Ishikawa (cell line): ENCODE measurements around the gene TTN.

Source experiments
- CEBPB ChIP-seq: IDR thresholded peaks from 2 replicates; pipeline ENCODE4 v1.6.1; 2012
- EGR1 ChIP-seq: IDR thresholded peaks from 2 replicates; pipeline ENCODE4 v1.6.1; 2012
- EP300 ChIP-seq: IDR thresholded peaks from 2 replicates; pipeline ENCODE4 v1.6.1; 2012; ENCODE audit warnings: borderline replicate concordance
- TCF12 ChIP-seq: IDR thresholded peaks from 2 replicates; pipeline ENCODE4 v1.6.1; 2012; ENCODE audit warnings: low read depth

DNA sequence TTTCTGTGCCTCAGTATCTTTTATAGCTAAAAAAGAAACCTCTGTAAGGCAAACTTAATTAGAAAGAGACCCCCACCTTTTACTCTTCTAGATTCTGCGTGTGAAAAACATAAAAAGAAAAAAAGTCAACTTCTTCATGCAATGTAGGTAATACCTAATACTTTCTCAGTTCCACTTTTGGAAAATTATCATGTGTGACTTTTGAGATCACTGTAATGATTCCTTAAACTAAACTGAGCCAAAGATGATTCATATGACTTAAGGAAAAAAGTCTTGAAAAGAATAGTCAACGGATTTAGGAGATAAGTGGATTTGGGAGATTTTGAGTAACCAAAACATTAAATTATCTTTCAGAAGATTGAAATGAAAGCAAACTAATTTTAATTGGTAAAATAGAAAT, 278.0 kb downstream of the TTN start:
- TF ChIP-seq TCF12 (no peak), EP300 (no peak), CEBPB (no peak), EGR1 (no peak)
